ENCODE data around the gene RANBP17.
"Not testable (repeated sequence)": the region's sequence is repeated elsewhere in the genome, so short reads cannot be mapped to it uniquely, and the experiment has no call there.

RANBP17 gene

GRCh38 chr5:170937914-170938313 is 76.1 kb downstream of the RANBP17 start:
- no peaks in the 10 kb centered on the region for H3K79me2 ChIP-seq (ENCODE audit: control insufficient read depth, insufficient read depth, low read length, unreplicated experiment)
- H2AFZ ChIP-seq (ENCODE audit: low read length, unreplicated experiment): no peak overlapping the region
- no peaks in the 10 kb centered on the region for H3K27me3 ChIP-seq (ENCODE audit: insufficient read depth, low read length)
- H3K4me1 ChIP-seq (ENCODE audit: control insufficient read depth, insufficient read depth, low read length, unreplicated experiment): no peaks in the 10 kb centered on the region
- no peaks in the 10 kb centered on the region; the same call in 1 of the 2 replicates for H3K36me3 ChIP-seq (ENCODE audit: insufficient read depth, low read length)
- H3K4me3 ChIP-seq (ENCODE audit: low read depth, low read length): no peak overlapping the region
- no peak overlapping the region for H3K27ac ChIP-seq (ENCODE audit: low read depth, low read length)

- Histone ChIP-seq H3K27ac (ENCODE audit: low read depth, low read length) (no peak overlapping the region), H3K4me3 (ENCODE audit: low read depth, low read length) (no peak overlapping the region), H3K79me2 (ENCODE audit: control insufficient read depth, insufficient read depth, low read length, unreplicated experiment) (no peaks in the 10 kb centered on the region), H3K27me3 (ENCODE audit: insufficient read depth, low read length) (no peaks in the 10 kb centered on the region), H2AFZ (ENCODE audit: low read length, unreplicated experiment) (no peak overlapping the region), H3K36me3 (ENCODE audit: insufficient read depth, low read length) (no peaks in the 10 kb centered on the region; the same call in 1 of the 2 replicates), H3K4me1 (ENCODE audit: control insufficient read depth, insufficient read depth, low read length, unreplicated experiment) (no peaks in the 10 kb centered on the region)
Observed at GRCh38 chr5:170939178-170939577, 77.4 kb downstream of the RANBP17 start.

GRCh38 chr5:170941788-170942187 is 80.0 kb downstream of the RANBP17 start:
- H3K27me3 ChIP-seq (ENCODE audit: insufficient read depth, low read length): no peaks in the 10 kb centered on the region
- H3K79me2 ChIP-seq (ENCODE audit: control insufficient read depth, insufficient read depth, low read length, unreplicated experiment): no peaks in the 10 kb centered on the region
- no peak overlapping the region for H3K27ac ChIP-seq (ENCODE audit: low read depth, low read length)
- no peaks in the 10 kb centered on the region; the same call in 1 of the 2 replicates for H3K36me3 ChIP-seq (ENCODE audit: insufficient read depth, low read length)
- no peak overlapping the region for H3K4me3 ChIP-seq (ENCODE audit: low read depth, low read length)
- no peaks in the 10 kb centered on the region for H3K4me1 ChIP-seq (ENCODE audit: control insufficient read depth, insufficient read depth, low read length, unreplicated experiment)
- H2AFZ ChIP-seq (ENCODE audit: low read length, unreplicated experiment): no peak overlapping the region

GRCh38 chr5:170945275-170945674 is 83.5 kb downstream of the RANBP17 start:
- H2AFZ ChIP-seq (ENCODE audit: low read length, unreplicated experiment): no peak overlapping the region
- no peak overlapping the region for H3K4me3 ChIP-seq (ENCODE audit: low read depth, low read length)
- no peaks in the 10 kb centered on the region for H3K36me3 ChIP-seq (ENCODE audit: insufficient read depth, low read length)
- no peaks in the 10 kb centered on the region for H3K27me3 ChIP-seq (ENCODE audit: insufficient read depth, low read length)
- no peak overlapping the region for H3K27ac ChIP-seq (ENCODE audit: low read depth, low read length)
- no peaks in the 10 kb centered on the region for H3K79me2 ChIP-seq (ENCODE audit: control insufficient read depth, insufficient read depth, low read length, unreplicated experiment)
- H3K4me1 ChIP-seq (ENCODE audit: control insufficient read depth, insufficient read depth, low read length, unreplicated experiment): no peaks in the 10 kb centered on the region

GRCh38 chr5:170960567-170960966 is 98.7 kb downstream of the RANBP17 start:
- no peak overlapping the region for H3K27ac ChIP-seq (ENCODE audit: low read depth, low read length)
- H3K79me2 ChIP-seq (ENCODE audit: control insufficient read depth, insufficient read depth, low read length, unreplicated experiment): no peaks in the 10 kb centered on the region

GRCh38 chr5:170963521-170963920 is 101.7 kb downstream of the RANBP17 start:
- H3K79me2 ChIP-seq (ENCODE audit: control insufficient read depth, insufficient read depth, low read length, unreplicated experiment): no peaks in the 10 kb centered on the region
- peaks cover 3% of the 10 kb centered on the region; the same call in 1 of the 2 replicates for H3K36me3 ChIP-seq (ENCODE audit: insufficient read depth, low read length)
- H3K27me3 ChIP-seq (ENCODE audit: insufficient read depth, low read length): no peaks in the 10 kb centered on the region
- H3K4me3 ChIP-seq (ENCODE audit: low read depth, low read length): no peak overlapping the region
- no peak overlapping the region for H2AFZ ChIP-seq (ENCODE audit: low read length, unreplicated experiment)
- H3K27ac ChIP-seq (ENCODE audit: low read depth, low read length): no peak overlapping the region
- peaks cover 5% of the 10 kb centered on the region for H3K4me1 ChIP-seq (ENCODE audit: control insufficient read depth, insufficient read depth, low read length, unreplicated experiment)

More at GRCh38 chr5:170960567-170960966, 98.7 kb downstream of the RANBP17 start:
- H3K27me3 ChIP-seq (ENCODE audit: insufficient read depth, low read length): no peaks in the 10 kb centered on the region
- H2AFZ ChIP-seq (ENCODE audit: low read length, unreplicated experiment): no peak overlapping the region
- peaks cover 11% of the 10 kb centered on the region for H3K4me1 ChIP-seq (ENCODE audit: control insufficient read depth, insufficient read depth, low read length, unreplicated experiment)
- H3K36me3 ChIP-seq (ENCODE audit: insufficient read depth, low read length): peaks cover 3% of the 10 kb centered on the region; the same call in 1 of the 2 replicates
- no peak overlapping the region for H3K4me3 ChIP-seq (ENCODE audit: low read depth, low read length)

- Histone ChIP-seq H3K27me3 (ENCODE audit: insufficient read depth, low read length) (no peaks in the 10 kb centered on the region), H2AFZ (ENCODE audit: low read length, unreplicated experiment) (no peak overlapping the region), H3K27ac (ENCODE audit: low read depth, low read length) (no peak overlapping the region), H3K36me3 (ENCODE audit: insufficient read depth, low read length) (no peaks in the 10 kb centered on the region), H3K4me1 (ENCODE audit: control insufficient read depth, insufficient read depth, low read length, unreplicated experiment) (no peaks in the 10 kb centered on the region), H3K79me2 (ENCODE audit: control insufficient read depth, insufficient read depth, low read length, unreplicated experiment) (no peaks in the 10 kb centered on the region), H3K4me3 (ENCODE audit: low read depth, low read length) (no peak overlapping the region)
Observed at GRCh38 chr5:170974461-170974860, 112.6 kb downstream of the RANBP17 start.

GRCh38 chr5:170980261-170980660 is 118.4 kb downstream of the RANBP17 start:
- H3K4me1 ChIP-seq (ENCODE audit: control insufficient read depth, insufficient read depth, low read length, unreplicated experiment); H3K79me2 ChIP-seq (ENCODE audit: control insufficient read depth, insufficient read depth, low read length, unreplicated experiment); H3K27ac ChIP-seq (ENCODE audit: low read depth, low read length); H3K27me3 ChIP-seq (ENCODE audit: insufficient read depth, low read length); H2AFZ ChIP-seq (ENCODE audit: low read length, unreplicated experiment); H3K4me3 ChIP-seq (ENCODE audit: low read depth, low read length); H3K36me3 ChIP-seq (ENCODE audit: insufficient read depth, low read length): not testable (repeated sequence)

GRCh38 chr5:170985486-170985885 is 123.7 kb downstream of the RANBP17 start:
- H2AFZ ChIP-seq (ENCODE audit: low read length, unreplicated experiment): no peak overlapping the region
- H3K27ac ChIP-seq (ENCODE audit: low read depth, low read length): no peak overlapping the region
- H3K4me1 ChIP-seq (ENCODE audit: control insufficient read depth, insufficient read depth, low read length, unreplicated experiment): no peaks in the 10 kb centered on the region
- no peaks in the 10 kb centered on the region for H3K36me3 ChIP-seq (ENCODE audit: insufficient read depth, low read length)
- no peaks in the 10 kb centered on the region for H3K27me3 ChIP-seq (ENCODE audit: insufficient read depth, low read length)
- H3K4me3 ChIP-seq (ENCODE audit: low read depth, low read length): no peak overlapping the region
- H3K79me2 ChIP-seq (ENCODE audit: control insufficient read depth, insufficient read depth, low read length, unreplicated experiment): no peaks in the 10 kb centered on the region

- H2AFZ ChIP-seq (ENCODE audit: low read length, unreplicated experiment): no peak overlapping the region
- H3K4me3 ChIP-seq (ENCODE audit: low read depth, low read length): no peak overlapping the region
- H3K4me1 ChIP-seq (ENCODE audit: control insufficient read depth, insufficient read depth, low read length, unreplicated experiment): no peaks in the 10 kb centered on the region
- no peak overlapping the region for H3K27ac ChIP-seq (ENCODE audit: low read depth, low read length)
- H3K36me3 ChIP-seq (ENCODE audit: insufficient read depth, low read length): no peaks in the 10 kb centered on the region
- no peaks in the 10 kb centered on the region for H3K79me2 ChIP-seq (ENCODE audit: control insufficient read depth, insufficient read depth, low read length, unreplicated experiment)
- H3K27me3 ChIP-seq (ENCODE audit: insufficient read depth, low read length): no peaks in the 10 kb centered on the region
Observed at GRCh38 chr5:170986598-170986997, 124.8 kb downstream of the RANBP17 start.

- Histone ChIP-seq H3K4me3 (ENCODE audit: low read depth, low read length) (no peak overlapping the region), H3K4me1 (ENCODE audit: control insufficient read depth, insufficient read depth, low read length, unreplicated experiment) (no peaks in the 10 kb centered on the region), H3K36me3 (ENCODE audit: insufficient read depth, low read length) (no peaks in the 10 kb centered on the region), H3K27me3 (ENCODE audit: insufficient read depth, low read length) (no peaks in the 10 kb centered on the region), H3K27ac (ENCODE audit: low read depth, low read length) (no peak overlapping the region), H3K79me2 (ENCODE audit: control insufficient read depth, insufficient read depth, low read length, unreplicated experiment) (no peaks in the 10 kb centered on the region), H2AFZ (ENCODE audit: low read length, unreplicated experiment) (no peak overlapping the region)
Observed at GRCh38 chr5:170993476-170993875, 131.7 kb downstream of the RANBP17 start.

All from ACC112 (cell line).